Ovary (tissue), 9 donors: Measurements from ENCODE around the gene RCOR3. TPM values are rescaled to one million over a fixed set of nuclear protein-coding genes. Genes with fewer than 3 reads are reported as not detected.
"Not testable (repeated sequence)": the region's sequence is repeated elsewhere in the genome, so short reads cannot be mapped to it uniquely, and the experiment has no call there.

Source experiments
- DNase-seq, 5 donors: peaks; one replicate each; pipeline ENCODE4 v3.0.0-alpha.2; 2019 to 2020
- H3K27ac ChIP-seq, 2 donors: fragments of 200-600 bp; one replicate each; pipeline versions ENCODE4 v1.5.1 to v1.8.0; 2019 to 2022
- H3K27me3 ChIP-seq: fragments of 200-600 bp; one replicate; pipeline ENCODE4 v1.8.0; 2022
- H3K36me3 ChIP-seq: fragments of 200-600 bp; sonication (generic); one replicate; pipeline ENCODE4 v1.5.1; 2019
- H3K4me1 ChIP-seq: one replicate; pipeline ENCODE4 v1.8.1; 2013; ENCODE audit warnings: mild to moderate bottlenecking, moderate library complexity; ENCODE audit not compliant: insufficient read depth
- H3K4me3 ChIP-seq: fragments of 200-600 bp; sonication (generic); one replicate; pipeline ENCODE4 v1.5.1; 2017
- H3K9me3 ChIP-seq, 2 donors: fragments of 200-600 bp in 1 of 2; sonication (generic) in 1 of 2; one replicate each; pipeline versions ENCODE4 v1.5.1 to v1.8.1; 2013 to 2019; ENCODE audit warnings: mild to moderate bottlenecking in 1 of 2, moderate library complexity in 1 of 2
- EP300 ChIP-seq: sonication (generic); formaldehyde crosslinking; IDR thresholded peaks from one replicate; pipeline ENCODE4 v1.6.1; 2017; ENCODE audit warnings: antibody characterized with exemption
- POLR2A ChIP-seq: fragments of 450-650 bp; IDR thresholded peaks from one replicate; pipeline ENCODE4 v1.6.1; 2017; ENCODE audit warnings: antibody characterized with exemption, mild to moderate bottlenecking, moderate library complexity
- WGBS, 3 donors: extraction: QIAGEN DNeasy Blood & Tissue Kit in 1 of 3; methylation state at CpG; one replicate each; pipeline versions ENCODE4 v1.1.5 to v1.1.7; 2013 to 2017; 5-methylcytosine and 5-hydroxymethylcytosine counted together
- intact Hi-C, 4 donors: fragments of 100-400 bp; cut with DNase I; formaldehyde crosslinking; loops; one replicate each; pipeline versions ENCODE4 v1.11.0 to v1.15.1; 2022 to 2023
- polyA plus RNA-seq, 2 donors: library from polyadenylated mRNA; stranded (reverse); fragments of 200-250 nt in 1 of 2; fragments of 350-450 nt in 1 of 2; fragmentation: Illumina TruSeq in 1 of 2; extraction: RNeasy Lipid Tissue Mini Kit (QIAGEN cat#74804) in 1 of 2; gene quantifications; one replicate each; pipeline ENCODE4 v1.2.3, GENCODE V29; 2013 to 2014
- total RNA-seq, 7 donors: library from RNA; depleted of rRNA in 2 of 7; stranded (reverse); fragments of >200 nt in 2 of 7; fragmentation: NEBNext Ultra II Directional in 3 of 7; extraction: Animal tissue kit (Norgen Biotek cat#: 25700) in 3 of 7; gene quantifications; one replicate each; pipeline versions ENCODE4 v1.1.0 to v1.2.4, GENCODE V29; 2016 to 2023
- TF ChIP-seq, protein P1 (sequence below), 3 donors: fragments of 450-650 bp in 2 of 3; fragments of 200-600 bp in 1 of 3; IDR thresholded peaks; one replicate each; pipeline versions ENCODE4 v1.5.1 to v1.8.0; 2016 to 2022; ENCODE audit warnings: antibody characterized with exemption in 3 of 3, mild to moderate bottlenecking in 1 of 3
- donor health status: DM: no; HTN: no; CAD: no; lungs with moderate emphysema.
- donor health status: DM: no; HTN: no; CAD: no.
- donor health status: Bipolar disorder and iron deficiency.
- donor health status: DM: yes; HTN: yes; CAD: no.
- donor health status: DM: no; HTN: no; CAD: no.
- donor health status: DM: yes; HTN: yes; CAD: no.

RCOR3 gene
- total and polyA plus RNA-seq, 9 donors = 34.3 to 75.2 (median 55.0) TPM

GRCh38 chr1:211349741-211350140 lies 90.6 kb downstream of the RCOR3 start:
- H3K4me1 ChIP-seq = peaks cover 1% of the 10 kb centered on the region
- no peaks in the 10 kb centered on the region for H3K9me3 ChIP-seq
- no peaks in the 10 kb centered on the region for H3K36me3 ChIP-seq
- WGBS, 3 donors = 91 to 98% (median 95%) methylated on average over 2 of the region's 2 CpGs
- no peak for DNase-seq
- TF ChIP-seq POLR2A (no peak), EP300 (no peak)
- TF ChIP-seq, protein P1, sequence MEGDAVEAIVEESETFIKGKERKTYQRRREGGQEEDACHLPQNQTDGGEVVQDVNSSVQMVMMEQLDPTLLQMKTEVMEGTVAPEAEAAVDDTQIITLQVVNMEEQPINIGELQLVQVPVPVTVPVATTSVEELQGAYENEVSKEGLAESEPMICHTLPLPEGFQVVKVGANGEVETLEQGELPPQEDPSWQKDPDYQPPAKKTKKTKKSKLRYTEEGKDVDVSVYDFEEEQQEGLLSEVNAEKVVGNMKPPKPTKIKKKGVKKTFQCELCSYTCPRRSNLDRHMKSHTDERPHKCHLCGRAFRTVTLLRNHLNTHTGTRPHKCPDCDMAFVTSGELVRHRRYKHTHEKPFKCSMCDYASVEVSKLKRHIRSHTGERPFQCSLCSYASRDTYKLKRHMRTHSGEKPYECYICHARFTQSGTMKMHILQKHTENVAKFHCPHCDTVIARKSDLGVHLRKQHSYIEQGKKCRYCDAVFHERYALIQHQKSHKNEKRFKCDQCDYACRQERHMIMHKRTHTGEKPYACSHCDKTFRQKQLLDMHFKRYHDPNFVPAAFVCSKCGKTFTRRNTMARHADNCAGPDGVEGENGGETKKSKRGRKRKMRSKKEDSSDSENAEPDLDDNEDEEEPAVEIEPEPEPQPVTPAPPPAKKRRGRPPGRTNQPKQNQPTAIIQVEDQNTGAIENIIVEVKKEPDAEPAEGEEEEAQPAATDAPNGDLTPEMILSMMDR (IDR thresholded peaks at IDR 0.05) = no peak
- no peak overlapping the region for H3K4me3 ChIP-seq
- intact Hi-C loops = no loop called here
- no peaks in the 10 kb centered on the region for H3K27me3 ChIP-seq
- H3K27ac ChIP-seq = no peak overlapping the region

- DNase-seq, H3K27ac ChIP-seq, H3K27me3 ChIP-seq, H3K9me3 ChIP-seq, H3K4me1 ChIP-seq, H3K36me3 ChIP-seq, H3K4me3 ChIP-seq, intact Hi-C loops: not testable (repeated sequence)
- 94 to 100% (median 96%) methylated on average over 3 of the region's 3 CpGs for WGBS, 3 donors
Observed at GRCh38 chr1:211352055-211352454, 92.9 kb downstream of the RCOR3 start.

DNA sequence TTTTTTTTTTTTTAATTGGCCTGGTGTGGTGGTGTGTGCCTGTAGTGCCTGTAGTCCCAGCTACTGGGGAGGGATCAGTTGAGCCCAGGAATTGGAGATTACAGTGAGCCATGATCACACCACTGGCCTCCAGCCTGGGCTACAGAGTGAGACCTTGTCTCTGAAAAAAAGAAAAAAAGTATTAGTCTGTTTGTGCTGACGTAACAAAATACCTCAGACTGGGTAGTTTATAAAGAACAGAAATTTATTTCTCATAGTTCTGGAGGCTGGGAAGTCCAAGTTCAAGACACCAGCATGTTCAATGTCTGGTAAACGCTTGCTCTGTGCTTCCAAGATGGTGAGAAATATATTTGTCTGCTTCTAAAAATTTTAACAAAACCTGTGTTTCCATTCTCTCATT lies 93.3 kb downstream of the RCOR3 start:
- no peak overlapping the region for H3K27ac ChIP-seq
- intact Hi-C loops = no loop called here
- no peaks in the 10 kb centered on the region for H3K27me3 ChIP-seq
- 96 to 99% (median 99%) methylated on average over 2 of the region's 2 CpGs for WGBS, 3 donors
- no peaks in the 10 kb centered on the region for H3K9me3 ChIP-seq
- H3K36me3 ChIP-seq = no peaks in the 10 kb centered on the region
- no peak for DNase-seq
- H3K4me1 ChIP-seq = peaks cover 1% of the 10 kb centered on the region
- no peak overlapping the region for H3K4me3 ChIP-seq
- TF ChIP-seq, protein P1 (IDR thresholded peaks at IDR 0.05) = no peak
- TF ChIP-seq EP300 (no peak), POLR2A (no peak)

GRCh38 chr1:211352985-211353515 lies 93.9 kb downstream of the RCOR3 start:
- H3K27ac ChIP-seq = no peak overlapping the region
- H3K9me3 ChIP-seq = no peaks in the 10 kb centered on the region
- peaks cover 1% of the 10 kb centered on the region for H3K4me1 ChIP-seq
- TF ChIP-seq POLR2A = no peak
- TF ChIP-seq, protein P1 (IDR thresholded peaks at IDR 0.05) = peak in 1 of 3 donors; percentile 9
- 87 to 93% (median 91%) methylated on average over 8 of the region's 8 CpGs for WGBS, 3 donors
- intact Hi-C loops = no loop called here
- H3K4me3 ChIP-seq = no peak overlapping the region
- DNase-seq = no peak
- H3K27me3 ChIP-seq = no peaks in the 10 kb centered on the region
- H3K36me3 ChIP-seq = no peaks in the 10 kb centered on the region

DNA sequence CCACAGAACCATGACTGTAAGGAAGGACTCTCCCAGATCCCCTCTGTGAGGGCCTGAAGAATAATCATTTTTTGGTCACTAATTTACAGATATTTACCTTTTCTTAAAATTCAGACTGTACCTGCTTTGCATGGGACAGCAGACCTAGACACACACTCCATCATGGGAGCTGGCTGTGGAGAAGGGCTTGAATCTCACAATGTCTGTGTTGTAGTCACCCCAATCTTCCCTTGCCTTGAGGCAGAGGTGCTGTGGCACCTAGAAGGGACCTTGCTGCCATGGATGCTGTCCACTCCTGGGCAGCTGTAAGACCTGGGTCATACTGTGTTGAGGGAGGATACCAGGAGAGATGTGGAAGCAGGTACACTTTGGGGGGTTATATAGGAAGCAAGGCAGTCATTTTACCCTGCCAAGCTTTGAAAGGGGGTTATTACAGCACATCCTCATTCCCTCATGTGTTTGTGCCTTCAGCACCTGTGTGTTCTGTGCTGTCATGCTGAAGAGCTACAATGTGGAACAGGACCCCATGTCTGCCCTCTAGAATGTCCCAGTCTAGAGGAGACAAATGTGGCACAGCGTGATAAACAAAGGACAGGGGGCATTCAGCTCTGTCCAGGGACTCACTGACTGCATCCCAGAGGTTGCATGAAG lies 94.5 kb downstream of the RCOR3 start:
- H3K27ac ChIP-seq = no peak overlapping the region
- no peaks in the 10 kb centered on the region for H3K36me3 ChIP-seq
- no peaks in the 10 kb centered on the region for H3K27me3 ChIP-seq
- DNase-seq = no peak
- peaks cover 1% of the 10 kb centered on the region for H3K4me1 ChIP-seq
- no peaks in the 10 kb centered on the region for H3K9me3 ChIP-seq
- intact Hi-C loops = no loop called here
- TF ChIP-seq, protein P1 (IDR thresholded peaks at IDR 0.05) = no peak
- TF ChIP-seq POLR2A = no peak
- no peak for TF ChIP-seq EP300
- 0% methylated on average over 1 of the region's 1 CpG for WGBS, 3 donors
- no peak overlapping the region for H3K4me3 ChIP-seq
